ENCODE measurements around the gene INSIG1.

- TF ChIP-seq CTCF (IDR thresholded peaks at IDR 0.05) = no peak
- TF ChIP-seq POLR2A (IDR thresholded peaks at IDR 0.05) = no peak
These were observed 35.9 kb downstream of the INSIG1 start for GRCh38 chr7:155333346-155334234.

Measured in Peyer's patch (tissue), 4 donors.